ENCODE data around the gene ST3GAL3. TPM values are rescaled to one million over a fixed set of nuclear protein-coding genes. Genes with fewer than 3 reads are reported as not detected.

Gene ST3GAL3, protein sequence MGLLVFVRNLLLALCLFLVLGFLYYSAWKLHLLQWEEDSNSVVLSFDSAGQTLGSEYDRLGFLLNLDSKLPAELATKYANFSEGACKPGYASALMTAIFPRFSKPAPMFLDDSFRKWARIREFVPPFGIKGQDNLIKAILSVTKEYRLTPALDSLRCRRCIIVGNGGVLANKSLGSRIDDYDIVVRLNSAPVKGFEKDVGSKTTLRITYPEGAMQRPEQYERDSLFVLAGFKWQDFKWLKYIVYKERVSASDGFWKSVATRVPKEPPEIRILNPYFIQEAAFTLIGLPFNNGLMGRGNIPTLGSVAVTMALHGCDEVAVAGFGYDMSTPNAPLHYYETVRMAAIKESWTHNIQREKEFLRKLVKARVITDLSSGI
- total RNA-seq (2012; rRNA removed): 10.9 and 14.9 TPM in 2 replicates

DNA sequence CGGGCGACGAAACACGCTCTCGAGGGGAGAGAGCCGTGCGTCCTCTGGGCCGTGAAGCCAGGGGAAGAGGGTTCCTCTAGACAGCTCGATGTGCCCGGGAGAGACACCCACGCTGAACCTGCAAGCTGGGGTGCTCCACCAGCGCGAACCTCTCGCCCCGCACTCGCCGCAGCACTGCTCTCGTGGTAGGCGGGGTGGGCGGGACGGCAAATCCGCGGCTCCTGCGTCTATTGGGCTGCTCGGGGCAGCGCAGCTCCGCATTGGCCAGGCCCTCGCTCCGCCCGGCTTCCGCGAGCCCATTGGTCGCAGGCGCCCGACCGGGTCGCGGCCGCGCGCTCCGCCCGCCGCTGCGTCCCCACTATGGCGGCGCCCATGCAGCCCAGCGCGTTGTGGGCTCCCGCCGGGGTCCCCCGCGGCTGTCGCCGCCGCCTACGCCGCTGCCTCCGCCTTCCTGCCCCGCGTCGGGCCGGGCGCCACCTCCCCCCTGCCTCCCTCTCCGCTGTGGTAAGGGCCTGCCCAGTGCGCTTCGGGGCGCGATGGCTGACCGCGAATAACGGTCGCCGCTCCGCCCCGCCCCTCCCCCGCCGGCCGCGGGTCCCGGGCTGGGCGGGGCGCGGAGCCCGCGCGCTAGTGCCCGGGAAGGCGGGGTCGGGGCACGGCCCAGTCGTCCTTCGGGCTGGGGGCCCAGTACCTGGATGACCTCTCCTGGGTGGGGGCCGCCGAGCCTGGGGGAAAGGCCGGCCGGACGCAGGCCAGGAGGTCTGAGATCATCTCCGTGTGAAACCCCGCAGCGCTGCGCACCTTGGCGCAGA is at the start of gene ST3GAL3:
ST3GAL3 (plus strand) TSS at position 347 of the 812 bp plus-strand sequence. CDS start 28,727 bp downstream, outside the sequence.
- no peaks in the 10 kb centered on the region for H3K27me3 ChIP-seq (ENCODE audit: control insufficient read depth, insufficient read depth, low read length)
- H3K4me1 ChIP-seq (ENCODE audit: control insufficient read depth, insufficient read depth, low read length): peaks cover 43% of the 10 kb centered on the region
- H3K4me2 ChIP-seq (ENCODE audit: low read length): peak within 1 kb of the TSS; percentile 96
- peak within 1 kb of the TSS; percentile 96 for H3K4me3 ChIP-seq (ENCODE audit: low read length)
- peak within 1 kb of the TSS; percentile 95 for H3K9ac ChIP-seq (ENCODE audit: low read depth, low read length)
- H3K9me3 ChIP-seq (replicated peaks; ENCODE audit: low read length): no peaks in the 10 kb centered on the region
- H3K36me3 ChIP-seq (ENCODE audit: insufficient read depth, low read length): peaks cover 30% of the 10 kb centered on the region

- H3K36me3 ChIP-seq (ENCODE audit: insufficient read depth, low read length): peaks cover 63% of the 10 kb centered on the region
- no peak overlapping the region for H3K4me2 ChIP-seq (ENCODE audit: low read length)
- H3K27me3 ChIP-seq (ENCODE audit: control insufficient read depth, insufficient read depth, low read length): no peaks in the 10 kb centered on the region
- no peaks in the 10 kb centered on the region for H3K9me3 ChIP-seq (replicated peaks; ENCODE audit: low read length)
- H3K9ac ChIP-seq (ENCODE audit: low read depth, low read length): no peak overlapping the region
- no peaks in the 10 kb centered on the region for H3K4me1 ChIP-seq (ENCODE audit: control insufficient read depth, insufficient read depth, low read length)
- H3K4me3 ChIP-seq (ENCODE audit: low read length): no peak overlapping the region
Measured at GRCh38 chr1:43659212-43660166, 47.8 kb upstream of the ST3GAL3 start.

GRCh38 chr1:43660355-43660754 is 47.0 kb upstream of the ST3GAL3 start:
- Histone ChIP-seq H3K27me3 (ENCODE audit: control insufficient read depth, insufficient read depth, low read length) (no peaks in the 10 kb centered on the region), H3K4me2 (ENCODE audit: low read length) (no peak overlapping the region), H3K36me3 (ENCODE audit: insufficient read depth, low read length) (peaks cover 69% of the 10 kb centered on the region)

GRCh38 chr1:43664369-43664768 is 43.0 kb upstream of the ST3GAL3 start:
- Histone ChIP-seq H3K9me3 (replicated peaks; ENCODE audit: low read length) (no peaks in the 10 kb centered on the region), H3K36me3 (ENCODE audit: insufficient read depth, low read length) (peaks cover 90% of the 10 kb centered on the region), H3K4me3 (ENCODE audit: low read length) (no peak overlapping the region), H3K27me3 (ENCODE audit: control insufficient read depth, insufficient read depth, low read length) (no peaks in the 10 kb centered on the region), H3K4me2 (ENCODE audit: low read length) (no peak overlapping the region), H3K4me1 (ENCODE audit: control insufficient read depth, insufficient read depth, low read length) (peaks cover 5% of the 10 kb centered on the region), H3K9ac (ENCODE audit: low read depth, low read length) (no peak overlapping the region)

More at GRCh38 chr1:43660355-43660754, 47.0 kb upstream of the ST3GAL3 start:
- Histone ChIP-seq H3K9me3 (replicated peaks; ENCODE audit: low read length) (no peaks in the 10 kb centered on the region), H3K4me1 (ENCODE audit: control insufficient read depth, insufficient read depth, low read length) (no peaks in the 10 kb centered on the region), H3K9ac (ENCODE audit: low read depth, low read length) (no peak overlapping the region), H3K4me3 (ENCODE audit: low read length) (no peak overlapping the region)

GRCh38 chr1:43666608-43667007 is 40.7 kb upstream of the ST3GAL3 start:
- H3K9me3 ChIP-seq (replicated peaks; ENCODE audit: low read length): no peaks in the 10 kb centered on the region
- H3K4me1 ChIP-seq (ENCODE audit: control insufficient read depth, insufficient read depth, low read length): peaks cover 8% of the 10 kb centered on the region
- no peaks in the 10 kb centered on the region for H3K27me3 ChIP-seq (ENCODE audit: control insufficient read depth, insufficient read depth, low read length)
- no peak overlapping the region for H3K4me3 ChIP-seq (ENCODE audit: low read length)
- H3K9ac ChIP-seq (ENCODE audit: low read depth, low read length): no peak overlapping the region
- peaks cover 94% of the 10 kb centered on the region for H3K36me3 ChIP-seq (ENCODE audit: insufficient read depth, low read length)
- no peak overlapping the region for H3K4me2 ChIP-seq (ENCODE audit: low read length)

- Histone ChIP-seq H3K9ac (ENCODE audit: low read depth, low read length) (no peak overlapping the region), H3K36me3 (ENCODE audit: insufficient read depth, low read length) (peaks cover 89% of the 10 kb centered on the region), H3K4me3 (ENCODE audit: low read length) (no peak overlapping the region), H3K9me3 (replicated peaks; ENCODE audit: low read length) (no peaks in the 10 kb centered on the region), H3K4me2 (ENCODE audit: low read length) (no peak overlapping the region), H3K27me3 (ENCODE audit: control insufficient read depth, insufficient read depth, low read length) (no peaks in the 10 kb centered on the region), H3K4me1 (ENCODE audit: control insufficient read depth, insufficient read depth, low read length) (peaks cover 10% of the 10 kb centered on the region)
Measured at GRCh38 chr1:43668956-43669355, 38.4 kb upstream of the ST3GAL3 start.

- Histone ChIP-seq H3K4me3 (ENCODE audit: low read length) (no peak overlapping the region), H3K9ac (ENCODE audit: low read depth, low read length) (no peak overlapping the region), H3K9me3 (replicated peaks; ENCODE audit: low read length) (no peaks in the 10 kb centered on the region), H3K36me3 (ENCODE audit: insufficient read depth, low read length) (peaks cover 87% of the 10 kb centered on the region), H3K4me2 (ENCODE audit: low read length) (no peak overlapping the region), H3K27me3 (ENCODE audit: control insufficient read depth, insufficient read depth, low read length) (no peaks in the 10 kb centered on the region), H3K4me1 (ENCODE audit: control insufficient read depth, insufficient read depth, low read length) (peaks cover 10% of the 10 kb centered on the region)
Measured at GRCh38 chr1:43669878-43670277, 37.5 kb upstream of the ST3GAL3 start.

GRCh38 chr1:43671193-43671592 is 36.1 kb upstream of the ST3GAL3 start:
- Histone ChIP-seq H3K9ac (ENCODE audit: low read depth, low read length) (no peak overlapping the region), H3K36me3 (ENCODE audit: insufficient read depth, low read length) (peaks cover 80% of the 10 kb centered on the region), H3K4me2 (ENCODE audit: low read length) (no peak overlapping the region), H3K4me1 (ENCODE audit: control insufficient read depth, insufficient read depth, low read length) (peaks cover 10% of the 10 kb centered on the region), H3K9me3 (replicated peaks; ENCODE audit: low read length) (no peaks in the 10 kb centered on the region), H3K27me3 (ENCODE audit: control insufficient read depth, insufficient read depth, low read length) (no peaks in the 10 kb centered on the region), H3K4me3 (ENCODE audit: low read length) (no peak overlapping the region)

DNA sequence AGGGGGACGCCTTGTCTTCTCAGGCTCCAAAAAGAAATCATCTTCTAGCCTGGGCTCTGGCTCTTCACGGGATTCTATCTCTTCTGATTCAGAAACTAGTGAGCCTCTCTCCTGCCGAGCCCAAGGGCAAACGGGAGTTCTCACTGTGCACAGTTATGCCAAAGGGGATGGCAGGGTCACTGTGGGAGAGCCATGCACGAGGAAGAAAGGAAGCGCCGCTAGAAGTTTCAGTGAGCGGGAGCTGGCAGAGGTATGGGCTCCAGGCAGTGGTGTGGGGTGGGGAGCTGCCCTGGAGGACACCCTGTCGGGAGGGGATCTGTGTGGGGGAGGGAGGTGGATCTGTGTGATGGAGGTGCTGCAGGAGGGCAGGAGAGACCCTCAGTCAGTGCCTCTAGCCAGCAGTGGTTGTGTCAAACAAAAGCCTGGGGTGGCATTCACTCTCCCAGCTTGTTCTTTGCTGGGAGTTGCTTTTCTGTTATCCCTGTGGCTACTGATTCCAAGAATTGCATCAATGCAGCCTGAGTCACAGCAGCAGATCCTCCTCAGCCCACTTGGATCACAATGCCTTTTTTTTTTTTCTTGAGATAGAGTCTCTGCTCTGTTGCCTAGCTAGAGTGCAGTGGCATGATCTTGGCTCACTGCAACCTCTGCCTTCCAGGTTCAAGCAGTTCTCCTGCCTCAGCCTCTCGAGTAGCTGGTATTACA is 35.6 kb upstream of the ST3GAL3 start:
- no peak overlapping the region for H3K4me3 ChIP-seq (ENCODE audit: low read length)
- H3K9ac ChIP-seq (ENCODE audit: low read depth, low read length): no peak overlapping the region
- peaks cover 75% of the 10 kb centered on the region for H3K36me3 ChIP-seq (ENCODE audit: insufficient read depth, low read length)
- H3K27me3 ChIP-seq (ENCODE audit: control insufficient read depth, insufficient read depth, low read length): no peaks in the 10 kb centered on the region
- no peak overlapping the region for H3K4me2 ChIP-seq (ENCODE audit: low read length)
- H3K4me1 ChIP-seq (ENCODE audit: control insufficient read depth, insufficient read depth, low read length): peaks cover 10% of the 10 kb centered on the region
- no peaks in the 10 kb centered on the region for H3K9me3 ChIP-seq (replicated peaks; ENCODE audit: low read length)

- H3K27me3 ChIP-seq (ENCODE audit: control insufficient read depth, insufficient read depth, low read length): no peaks in the 10 kb centered on the region
- no peak overlapping the region for H3K4me3 ChIP-seq (ENCODE audit: low read length)
- H3K4me2 ChIP-seq (ENCODE audit: low read length): no peak overlapping the region
- H3K9ac ChIP-seq (ENCODE audit: low read depth, low read length): no peak overlapping the region
- no peaks in the 10 kb centered on the region for H3K9me3 ChIP-seq (replicated peaks; ENCODE audit: low read length)
- peaks cover 10% of the 10 kb centered on the region for H3K4me1 ChIP-seq (ENCODE audit: control insufficient read depth, insufficient read depth, low read length)
- H3K36me3 ChIP-seq (ENCODE audit: insufficient read depth, low read length): peaks cover 69% of the 10 kb centered on the region
Measured at GRCh38 chr1:43673261-43673660, 34.1 kb upstream of the ST3GAL3 start.
